Measurements from ENCODE around the gene IGSF8.
"Not testable (repeated sequence)": the region's sequence is repeated elsewhere in the genome, so short reads cannot be mapped to it uniquely, and the experiment has no call there.

The IGSF8 gene

DNA sequence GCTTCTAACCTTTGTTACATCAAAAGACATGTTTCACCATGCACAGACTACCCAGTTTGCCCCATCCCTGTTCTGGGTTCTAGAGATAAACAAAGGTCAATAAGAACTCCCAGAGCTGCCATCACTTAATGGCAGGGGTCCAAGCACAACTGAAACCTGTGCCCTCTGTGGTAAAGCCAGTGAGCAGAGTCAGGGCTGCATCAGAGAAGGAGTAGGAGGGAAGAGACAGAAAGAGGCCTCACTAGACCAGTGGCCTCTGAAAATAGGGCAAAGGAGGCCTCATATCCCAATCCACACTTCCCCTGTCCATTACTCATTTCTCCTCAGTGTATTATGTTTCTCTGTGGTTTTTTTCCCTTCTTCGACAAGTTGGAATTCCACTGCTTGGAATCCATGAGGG is 27.3 kb upstream of the IGSF8 start:
- no peak for DNase-seq

DNA sequence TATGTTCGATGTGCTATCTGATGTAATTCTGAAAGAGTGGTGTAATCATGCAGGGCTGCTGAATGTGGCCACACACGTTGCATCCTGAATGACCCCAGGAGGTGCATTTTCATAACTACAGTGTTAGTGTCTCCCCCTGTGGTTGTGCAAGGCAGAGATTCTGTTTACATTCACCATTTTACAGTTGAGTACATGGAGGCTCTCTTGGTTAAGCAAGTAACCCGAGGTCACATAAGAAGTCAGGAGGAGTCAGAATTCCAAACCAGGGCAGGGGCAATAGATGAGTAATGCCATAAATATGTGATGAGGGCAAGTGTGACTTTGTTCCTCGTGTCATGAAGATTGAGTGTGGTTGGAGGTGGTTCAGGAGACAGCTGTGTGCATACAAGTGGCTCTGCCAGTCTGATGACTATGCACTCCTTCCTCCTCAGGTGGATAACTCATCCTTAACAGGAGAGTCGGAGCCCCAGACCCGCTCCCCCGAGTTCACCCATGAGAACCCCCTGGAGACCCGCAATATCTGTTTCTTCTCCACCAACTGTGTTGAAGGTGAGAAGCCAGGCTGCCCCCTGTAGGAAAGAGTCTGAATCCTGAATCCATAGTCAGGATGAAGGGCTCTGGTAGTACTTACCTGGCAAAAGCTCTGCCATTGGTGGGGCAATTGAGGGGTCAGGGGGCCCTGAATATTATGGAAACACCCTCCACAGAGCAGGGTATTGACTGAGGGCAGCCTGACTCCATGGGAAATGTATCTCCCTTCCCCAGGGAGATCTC is 26.5 kb upstream of the IGSF8 start:
- DNase-seq = no peak

DNA sequence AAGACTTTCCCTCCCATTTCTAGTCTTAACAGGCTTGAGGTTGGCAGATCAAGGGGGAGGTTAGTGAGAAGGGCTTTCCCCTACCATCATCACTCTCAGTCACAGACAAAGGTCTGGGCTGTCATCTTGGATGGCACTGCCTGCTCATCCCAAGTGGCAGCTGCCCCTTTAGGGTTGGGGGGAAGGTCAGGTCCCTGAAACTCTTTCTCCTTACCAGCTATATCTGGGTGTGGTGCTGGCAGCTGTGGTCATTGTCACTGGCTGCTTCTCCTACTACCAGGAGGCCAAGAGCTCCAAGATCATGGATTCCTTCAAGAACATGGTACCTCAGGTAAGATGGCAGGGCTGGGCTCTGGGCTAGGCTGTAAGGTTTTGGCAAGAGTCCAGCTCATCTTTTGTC is 25.3 kb upstream of the IGSF8 start:
- DNase-seq = no peak

DNA sequence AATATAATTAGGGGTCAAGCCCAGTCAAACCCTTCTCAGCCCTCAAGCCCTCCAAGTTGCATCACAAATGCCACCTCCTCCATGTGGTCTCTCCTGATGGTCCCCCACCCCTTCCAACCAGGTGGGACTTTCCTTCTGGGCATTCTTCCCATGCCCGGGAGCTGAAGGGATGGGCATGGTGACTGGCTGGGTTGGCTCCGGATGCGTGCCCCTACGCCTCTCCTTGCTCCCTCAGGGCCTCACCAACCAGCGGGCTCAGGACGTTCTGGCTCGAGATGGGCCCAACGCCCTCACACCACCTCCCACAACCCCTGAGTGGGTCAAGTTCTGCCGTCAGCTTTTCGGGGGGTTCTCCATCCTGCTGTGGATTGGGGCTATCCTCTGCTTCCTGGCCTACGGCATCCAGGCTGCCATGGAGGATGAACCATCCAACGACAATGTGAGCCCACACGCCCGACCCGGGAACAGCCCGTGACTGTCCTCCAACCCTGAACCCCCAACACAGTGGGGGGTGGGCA is 24.6 kb upstream of the IGSF8 start:
- DNase-seq = no peak

DNA sequence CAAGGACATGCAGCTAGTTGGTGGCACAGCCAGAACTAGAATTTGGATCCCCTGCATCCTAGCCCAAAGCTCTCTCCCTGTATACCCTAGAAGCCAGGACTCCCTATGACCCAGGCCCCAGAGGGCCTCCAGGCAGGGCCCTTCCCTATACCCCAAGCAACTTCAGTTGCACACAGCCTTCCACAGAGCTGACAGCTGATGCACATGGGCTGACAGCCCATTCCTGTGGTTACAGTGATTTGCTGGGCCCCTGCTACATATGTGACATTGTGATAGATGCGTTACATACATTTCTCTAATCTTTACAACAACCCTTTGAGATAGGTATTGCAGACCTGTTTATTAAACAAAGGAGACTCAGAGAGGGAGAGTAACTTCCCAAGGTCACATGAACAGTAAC is 23.0 kb upstream of the IGSF8 start:
- DNase-seq = no peak

DNA sequence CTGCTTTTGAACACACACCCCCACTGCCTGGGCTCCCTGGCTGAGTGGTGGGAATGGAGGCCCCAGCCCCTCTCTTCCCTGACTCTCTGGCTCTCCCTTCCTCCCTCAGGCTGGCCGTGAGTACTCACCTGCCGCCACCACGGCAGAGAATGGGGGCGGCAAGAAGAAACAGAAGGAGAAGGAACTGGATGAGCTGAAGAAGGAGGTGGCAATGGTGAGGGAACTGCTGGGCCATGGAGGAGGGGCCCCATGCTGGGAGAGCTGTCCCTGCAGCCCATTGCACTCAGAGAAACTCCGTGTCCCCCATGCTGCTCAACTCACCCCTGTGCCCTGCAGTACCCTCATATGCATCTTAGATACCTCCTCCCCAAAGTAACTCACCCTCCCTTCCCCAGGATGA is 22.4 kb upstream of the IGSF8 start:
- DNase-seq = no peak

DNA sequence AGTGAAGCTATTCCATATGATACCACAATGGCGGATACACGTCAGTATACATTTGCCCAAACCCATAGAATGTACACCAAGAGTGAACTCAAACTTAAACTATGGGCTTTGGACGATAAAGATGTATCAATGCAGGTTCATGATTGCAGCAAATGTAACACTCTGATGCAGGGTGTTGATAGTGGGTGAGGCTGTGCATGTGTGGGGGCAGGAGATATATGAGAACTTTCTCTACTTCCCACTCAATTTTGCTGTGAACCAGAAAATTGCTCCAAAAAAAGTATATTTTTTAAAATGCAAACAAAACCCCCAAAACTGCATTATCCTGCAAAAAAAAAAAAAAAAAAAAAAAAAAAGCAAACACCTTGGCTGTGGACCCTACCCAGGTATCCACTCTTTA is 20.5 kb upstream of the IGSF8 start:
- no peak for DNase-seq

DNA sequence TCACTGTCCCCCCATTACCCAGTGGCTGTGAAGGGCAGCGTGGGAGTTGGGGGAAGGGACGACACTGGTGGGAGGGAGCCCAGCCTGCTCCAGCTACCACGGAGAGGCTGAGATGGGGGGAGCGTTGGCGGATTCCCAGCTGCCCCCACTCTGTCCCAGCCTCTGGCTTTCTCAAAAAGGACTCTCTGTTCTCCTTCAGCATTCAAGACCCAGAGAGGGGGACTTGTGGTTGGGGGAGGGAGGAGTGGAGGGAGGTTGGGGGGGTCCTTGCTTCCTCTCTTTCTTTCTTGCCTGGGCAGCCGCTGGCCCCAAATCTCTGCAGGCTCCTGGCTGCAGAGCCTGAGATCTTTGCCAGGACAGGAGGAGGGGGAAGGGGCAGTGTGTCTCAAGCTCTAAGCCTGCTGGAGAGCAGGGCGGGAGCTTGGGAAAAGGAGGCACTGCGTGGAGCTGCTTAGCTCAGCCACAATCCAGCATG is 19.3 kb upstream of the IGSF8 start:
- no peak for DNase-seq

DNA sequence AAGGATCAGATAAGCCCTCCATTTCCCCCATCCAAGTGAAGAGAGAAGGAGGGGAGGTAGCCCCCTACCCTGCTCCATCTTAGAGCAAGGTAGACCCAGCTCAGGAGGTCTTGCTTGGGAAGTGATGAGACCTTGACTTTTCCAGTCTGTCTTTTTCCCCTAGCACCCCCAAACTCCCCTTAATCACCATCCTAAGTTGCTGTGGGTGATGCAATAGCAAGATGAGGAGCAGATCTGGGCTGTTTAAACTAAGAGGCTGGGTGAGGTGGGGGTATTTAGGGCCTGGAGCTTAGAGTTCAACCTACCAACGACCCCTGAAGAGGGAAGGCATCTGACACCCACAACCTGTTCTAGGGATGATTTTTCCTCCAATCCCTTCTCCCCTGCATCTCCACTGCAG is 18.9 kb upstream of the IGSF8 start:
- no peak for DNase-seq

DNA sequence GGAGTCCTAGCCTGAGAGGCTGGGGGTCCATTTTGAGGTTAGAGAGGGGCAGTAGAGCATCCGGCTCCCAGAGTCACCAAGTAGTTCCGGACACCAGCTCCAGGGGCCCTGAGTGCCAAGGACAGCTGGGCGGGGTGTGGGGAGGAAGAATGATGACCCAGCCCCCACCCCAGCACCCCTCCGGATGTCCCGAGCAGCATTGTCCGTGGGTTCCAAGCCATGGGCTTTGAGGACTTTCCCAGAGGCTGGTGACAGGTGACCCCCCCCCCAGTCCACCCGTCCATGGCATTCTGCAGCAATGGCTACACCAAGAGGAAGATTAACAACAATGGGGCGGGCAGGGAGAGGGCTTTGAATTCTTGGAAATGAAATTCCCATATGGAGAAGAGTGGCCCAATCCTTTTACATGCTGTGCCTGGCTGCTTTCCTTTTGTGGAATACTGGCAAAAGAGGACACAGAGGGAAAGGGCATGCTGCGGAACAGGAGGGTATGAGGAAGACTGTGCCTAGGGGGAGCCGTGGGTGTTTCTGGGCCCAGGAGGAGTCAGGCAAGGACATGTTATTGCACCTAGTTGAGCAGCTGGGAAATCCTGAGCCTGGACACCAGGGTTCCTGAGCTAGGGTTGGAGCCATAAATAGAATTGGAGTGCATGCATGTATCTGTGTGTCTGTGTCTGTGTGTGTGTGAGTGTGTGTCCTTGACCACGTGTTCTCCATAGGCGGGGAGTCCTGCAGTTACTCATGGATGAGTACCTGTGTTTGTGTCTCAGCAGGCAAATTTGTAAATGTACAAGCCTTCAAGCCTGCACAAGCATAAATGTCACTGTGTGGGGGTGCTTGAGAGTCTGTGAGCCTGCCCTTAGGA is 18.1 kb upstream of the IGSF8 start:
- DNase-seq = no peak

DNA sequence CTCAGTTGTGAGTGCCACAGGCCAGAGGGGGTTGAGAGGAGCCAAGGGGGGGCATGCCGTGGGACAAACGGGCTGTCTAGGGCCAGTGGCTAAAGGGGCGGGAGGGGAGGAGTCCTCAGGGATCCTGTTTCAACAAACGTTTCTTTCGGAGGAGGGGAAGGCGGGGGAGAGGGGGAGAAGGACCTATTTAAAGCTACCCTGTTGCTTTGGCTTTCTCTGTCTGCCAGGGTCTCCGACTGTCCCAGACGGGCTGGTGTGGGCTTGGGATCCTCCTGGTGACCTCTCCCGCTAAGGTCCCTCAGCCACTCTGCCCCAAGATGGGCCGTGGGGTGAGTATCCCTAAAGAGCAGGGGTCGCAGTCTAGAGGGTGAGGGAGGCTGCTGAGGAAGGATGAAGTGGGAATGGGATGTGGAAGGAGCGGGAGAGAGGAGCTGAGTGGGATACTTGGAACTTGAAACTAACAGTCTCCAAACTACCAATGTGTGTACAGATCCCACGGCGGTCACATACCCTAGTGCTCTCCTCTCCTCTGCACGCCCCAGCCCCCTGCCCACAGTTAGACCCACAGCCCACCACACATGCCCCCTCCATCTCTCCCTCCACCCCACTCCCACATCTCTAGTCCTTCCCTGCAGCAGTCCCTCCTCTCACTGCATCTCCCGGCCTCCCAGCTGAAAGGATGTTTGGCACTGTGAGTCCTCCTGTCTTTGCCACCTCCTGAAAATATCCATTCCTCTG is 17.3 kb upstream of the IGSF8 start, which contains the start of gene ATP1A2:
TSS of gene ATP1A2 (plus strand) at position 215 of the 738 bp plus-strand sequence. CDS start at position 318, 103 bp downstream.
- DNase-seq = no peak

DNA sequence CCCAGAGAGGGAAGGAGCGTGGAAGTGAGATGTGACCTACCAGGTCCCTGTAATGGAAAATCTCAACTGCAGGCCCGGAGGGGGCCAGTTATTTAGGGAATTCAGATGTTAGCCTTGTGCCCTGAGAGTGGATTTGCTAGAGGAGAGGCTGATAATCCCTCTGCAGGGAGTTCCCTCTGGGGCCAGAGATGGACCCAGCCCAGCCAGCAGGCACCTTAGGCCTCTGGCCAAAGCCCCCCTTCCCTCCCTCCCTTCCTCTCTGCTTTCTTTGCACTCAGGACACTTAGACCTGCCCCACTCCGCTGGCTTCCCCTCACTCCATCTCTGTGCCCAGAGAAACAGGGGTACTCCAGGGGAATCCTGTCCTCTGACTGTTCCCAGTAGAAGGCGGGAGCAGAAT is 15.7 kb upstream of the IGSF8 start:
- no peak for DNase-seq

DNA sequence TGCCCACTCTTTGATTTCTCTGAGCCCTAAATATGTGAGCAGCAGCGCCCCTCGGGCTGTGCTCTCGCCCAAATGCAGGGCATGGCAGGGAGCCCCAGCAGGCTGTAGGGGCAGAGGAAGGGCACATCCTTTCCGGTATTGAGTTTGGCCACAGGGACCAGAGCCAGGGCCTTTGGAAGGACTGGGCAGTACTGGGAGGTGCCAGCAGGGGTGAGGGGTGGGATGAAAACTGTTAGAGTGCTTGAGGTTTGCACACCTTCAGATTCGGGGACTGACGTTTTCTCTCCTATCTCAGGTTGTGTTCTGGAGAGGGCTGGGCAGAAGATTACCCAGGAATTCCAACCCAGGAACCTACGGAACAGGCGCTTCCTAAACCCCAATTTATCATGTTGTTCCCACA is 15.0 kb upstream of the IGSF8 start:
- DNase-seq = no peak

DNA sequence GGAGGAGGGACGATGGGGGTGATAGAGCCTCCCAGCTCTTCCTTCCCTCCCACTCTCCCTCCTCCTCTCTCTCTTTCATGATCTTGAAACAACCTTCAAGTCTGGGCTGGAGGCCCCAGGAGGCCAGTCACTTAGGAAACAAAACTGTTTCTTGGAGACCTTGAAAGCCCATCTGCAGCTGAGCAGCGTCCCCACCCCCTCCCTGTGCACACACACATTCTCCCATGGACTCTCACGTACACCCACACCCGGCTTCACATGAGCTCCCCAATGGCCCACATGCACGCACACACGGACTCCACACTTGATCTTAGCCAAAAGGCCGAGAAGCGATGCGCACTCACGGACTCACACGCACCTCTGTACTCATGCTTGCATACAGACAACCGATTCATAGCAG is 13.9 kb upstream of the IGSF8 start:
- DNase-seq = no peak

DNA sequence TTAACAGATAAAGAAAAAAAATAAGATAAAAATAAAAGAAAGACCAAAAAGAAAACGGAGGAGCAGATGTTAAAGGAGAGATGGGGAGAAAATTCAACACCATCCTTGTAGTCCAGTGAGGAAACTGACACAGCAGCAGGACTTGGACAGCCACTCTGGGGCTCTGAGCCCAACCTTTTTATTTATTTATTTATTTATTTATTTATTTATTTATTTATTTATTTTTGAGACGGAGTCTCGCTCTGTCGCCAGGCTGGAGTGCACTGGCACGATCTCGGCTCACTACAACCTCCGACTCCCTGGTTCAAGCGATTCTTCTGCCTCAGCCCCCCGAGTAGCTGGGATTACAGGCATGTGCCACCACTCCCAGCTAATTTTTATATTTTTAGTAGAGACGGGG is 13.0 kb upstream of the IGSF8 start:
- not testable (repeated sequence) for DNase-seq

DNA sequence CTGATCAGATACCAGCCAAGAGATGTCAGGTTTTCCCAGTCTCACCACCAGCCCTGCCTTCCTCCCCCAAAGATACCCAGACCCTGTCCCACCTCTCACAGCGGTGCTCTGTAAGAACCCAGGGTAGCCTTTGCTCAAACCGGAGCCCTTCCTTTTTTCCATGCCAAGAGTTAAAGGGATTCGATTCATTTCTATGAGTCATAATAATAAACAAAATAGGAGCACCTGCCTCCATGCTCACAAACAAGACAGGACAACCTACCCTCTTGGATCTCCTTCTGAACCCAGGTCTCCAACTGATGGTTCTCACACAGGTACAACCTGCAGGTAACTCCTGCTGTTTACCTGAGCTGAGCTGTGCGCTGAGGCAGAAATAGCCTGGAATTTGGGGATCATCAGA is 11.3 kb upstream of the IGSF8 start:
- no peak for DNase-seq

DNA sequence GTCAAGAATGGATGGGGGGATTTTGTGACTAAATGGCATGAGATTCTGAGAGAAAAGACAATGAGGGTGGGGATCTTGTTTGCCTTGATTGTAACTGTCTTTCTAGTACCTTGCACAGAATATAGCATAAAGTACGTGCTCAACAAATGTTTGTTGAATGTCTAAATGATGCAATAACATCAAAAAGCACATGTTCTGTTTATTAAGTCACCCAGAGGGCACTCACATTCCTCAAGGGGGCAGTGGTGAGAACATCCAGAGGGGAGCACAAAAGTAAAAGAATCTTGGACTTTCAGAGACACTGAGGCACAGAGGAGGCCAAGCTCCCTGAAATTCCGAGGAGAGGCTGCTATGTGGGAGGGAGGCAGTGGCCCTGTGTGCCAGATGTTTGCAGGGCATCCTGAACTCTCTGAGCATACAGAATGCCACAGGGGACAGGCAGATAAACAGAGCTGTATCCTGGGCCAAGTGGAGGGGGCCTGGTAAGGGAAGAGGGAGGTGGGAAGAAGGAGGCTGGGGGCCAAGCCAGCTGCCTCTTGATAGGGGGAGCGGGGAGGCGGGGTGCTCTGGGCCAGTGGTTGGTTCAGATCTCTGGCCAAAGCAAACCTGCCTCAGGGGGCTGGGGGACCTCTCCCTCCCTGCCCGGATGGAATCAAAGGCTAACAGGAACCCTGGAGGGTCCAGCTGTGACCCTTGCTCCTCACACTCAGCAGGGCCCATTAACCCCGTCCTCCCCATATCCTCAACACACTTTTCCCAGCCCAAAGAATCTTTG is 10.7 kb upstream of the IGSF8 start:
- DNase-seq = no peak

DNA sequence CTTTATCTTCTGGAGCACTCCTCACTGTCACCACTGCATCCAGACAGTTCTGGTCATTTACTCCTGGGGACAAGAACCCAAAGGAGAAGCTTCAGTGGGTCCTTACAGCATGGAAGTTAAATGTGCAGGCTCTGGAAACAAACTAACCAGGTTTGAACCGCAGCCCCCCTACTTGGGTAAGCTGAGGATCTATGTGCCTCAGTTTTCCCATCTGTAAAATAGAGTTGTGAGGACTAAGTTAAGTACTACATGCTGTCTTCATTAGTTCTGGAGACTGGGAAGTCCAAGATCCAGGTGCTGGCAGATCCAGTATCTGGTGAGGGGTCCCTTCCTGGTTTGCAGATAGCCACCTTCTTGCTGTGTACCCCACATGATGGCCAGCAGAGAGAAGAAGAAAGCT is 9.1 kb upstream of the IGSF8 start:
- no peak for DNase-seq

DNA sequence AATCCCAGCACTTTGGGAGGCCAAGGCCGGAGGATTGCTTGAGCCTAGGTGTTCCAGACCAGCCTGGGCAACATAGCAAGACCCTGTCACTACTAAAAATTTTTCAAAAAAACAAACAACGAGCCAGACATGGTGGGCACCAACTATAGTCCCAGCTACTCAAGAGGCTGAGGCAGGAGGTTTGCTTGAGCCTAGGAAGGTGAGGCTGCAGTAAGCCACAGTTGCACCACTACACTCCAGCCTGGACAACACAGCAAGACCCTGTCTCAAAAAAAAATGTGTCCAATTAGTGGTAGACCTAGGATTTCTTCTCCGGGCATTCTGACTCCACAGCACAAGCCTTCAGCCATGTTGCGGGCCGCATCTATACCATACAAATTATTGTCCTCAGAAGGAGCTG is 6.7 kb upstream of the IGSF8 start:
- DNase-seq = no peak

DNA sequence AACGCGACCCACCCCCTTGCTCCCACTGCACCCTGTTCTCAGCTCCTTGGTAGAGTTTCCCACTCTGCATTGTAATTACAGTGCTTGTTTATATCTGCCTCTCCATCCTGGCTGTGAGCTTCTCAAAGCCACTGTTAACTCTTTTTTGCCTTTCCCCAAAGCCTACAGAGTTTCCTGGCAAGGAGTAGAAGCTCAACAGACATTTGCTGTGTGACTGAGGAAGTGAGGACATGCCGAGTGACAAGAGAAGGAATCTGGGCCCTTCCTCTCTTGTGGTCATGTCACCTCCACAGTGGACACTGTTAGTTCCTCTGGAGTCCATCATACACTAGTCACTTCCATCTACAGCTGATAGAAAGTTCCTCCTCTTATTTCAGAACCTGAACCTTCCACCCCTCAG is 6.1 kb upstream of the IGSF8 start:
- DNase-seq = no peak

DNA sequence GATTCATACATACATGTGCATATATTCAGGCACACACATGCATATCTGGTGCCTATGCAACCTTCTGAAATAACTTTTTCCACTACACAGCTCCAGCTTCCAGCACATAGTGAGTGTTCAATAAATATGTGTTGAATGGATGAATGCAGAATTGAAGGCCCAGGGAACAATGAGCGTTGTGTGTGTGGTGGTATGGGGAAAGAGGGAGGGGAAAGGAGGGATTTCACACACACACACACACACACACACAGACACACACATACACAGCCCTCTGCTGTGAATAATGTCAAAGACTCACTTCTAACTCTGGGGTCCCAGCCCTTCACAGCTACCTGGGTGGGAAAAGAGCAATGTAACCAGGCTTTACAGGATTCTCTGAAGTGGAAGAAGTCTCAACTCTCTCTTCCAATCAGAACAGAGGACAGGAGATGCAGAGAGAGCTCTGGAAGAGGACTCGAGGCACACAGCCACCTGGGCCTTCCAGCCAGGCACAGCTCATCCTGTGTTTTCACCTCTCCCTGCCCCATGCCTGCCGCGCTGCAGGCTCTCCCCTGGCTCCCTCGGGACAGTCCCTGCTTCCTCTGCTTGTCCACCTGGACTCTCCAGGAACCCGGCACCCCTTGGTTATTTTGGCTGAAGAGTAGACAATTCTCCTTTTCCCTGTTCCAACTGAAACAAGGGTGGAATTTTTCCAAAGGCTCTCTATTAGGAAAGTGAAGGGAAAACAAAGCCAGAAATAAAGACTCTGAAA is 5.4 kb upstream of the IGSF8 start:
- no peak for DNase-seq

Data from NCI-H2029 (cell line).